Uterus (tissue), 4 donors: ENCODE measurements around the gene PPP4C. TPM values are rescaled to one million over a fixed set of nuclear protein-coding genes. Genes with fewer than 3 reads are reported as not detected.
A peak's percentile ranks its signal among the peaks of the same experiment; 100 is the strongest.

Source experiments
- DNase-seq, 2 donors: peaks; one replicate each; pipeline ENCODE4 v3.0.0-alpha.2; 2019 to 2020
- H3K27ac ChIP-seq, 2 donors: fragments of 200-600 bp; sonication (generic); 1 replicate in 1 of 2; 2 replicates in 1 of 2; pipeline ENCODE4 v1.5.1; 2016 to 2018
- H3K27me3 ChIP-seq, 2 donors: fragments of 200-600 bp; sonication (generic); one replicate each; pipeline ENCODE4 v1.5.1; 2018 to 2019; ENCODE audit warnings: control low read depth in 1 of 2
- H3K36me3 ChIP-seq, 2 donors: fragments of 200-600 bp; sonication (generic); one replicate each; pipeline ENCODE4 v1.5.1; 2019; ENCODE audit warnings: control low read depth in 1 of 2
- H3K4me1 ChIP-seq, 2 donors: fragments of 200-600 bp; sonication (generic); one replicate each; pipeline ENCODE4 v1.5.1; 2018 to 2019; ENCODE audit warnings: control low read depth in 1 of 2
- H3K4me3 ChIP-seq, 2 donors: fragments of 200-600 bp; sonication (generic); 1 replicate in 1 of 2; 2 replicates in 1 of 2; pipeline ENCODE4 v1.5.1; 2018 to 2019; ENCODE audit warnings: mild to moderate bottlenecking in 1 of 2
- H3K9me3 ChIP-seq, 2 donors: fragments of 200-600 bp; sonication (generic); one replicate each; pipeline ENCODE4 v1.5.1; 2019; ENCODE audit warnings: control low read depth in 1 of 2
- CTCF ChIP-seq, 4 experiments: fragments of 200-600 bp in 2 of 4; fragments of 450-650 bp in 2 of 4; sonication (generic) in 2 of 4; IDR thresholded peaks; one replicate each; pipeline ENCODE4 v1.5.1; 2016 to 2019; ENCODE audit warnings: antibody characterized with exemption in 4 of 4, mild to moderate bottlenecking in 2 of 4, moderate library complexity in 1 of 4
- POLR2A ChIP-seq, 2 donors: fragments of 450-650 bp; IDR thresholded peaks; one replicate each; pipeline ENCODE4 v1.6.1; 2016; ENCODE audit warnings: antibody characterized with exemption in 2 of 2, mild to moderate bottlenecking in 1 of 2, moderate library complexity in 1 of 2
- intact Hi-C: fragments of 100-400 bp; cut with DNase I; formaldehyde crosslinking; loops from one replicate; pipeline ENCODE4 v1.15.1; 2023; ENCODE audit warnings: low total_unique reads
- total RNA-seq, 4 donors: library from RNA; depleted of rRNA in 3 of 4; stranded (reverse); fragments of >200 nt in 3 of 4; gene quantifications; one replicate each; pipeline versions ENCODE4 v1.1.0 to v1.2.4, GENCODE V29; 2014 to 2023
- donor health status: DM: yes; HTN: yes; CAD: no.

The PPP4C gene
- total RNA-seq, 4 donors from 2014 or later: 15.6 to 78.5 (median 64.5) TPM

DNA sequence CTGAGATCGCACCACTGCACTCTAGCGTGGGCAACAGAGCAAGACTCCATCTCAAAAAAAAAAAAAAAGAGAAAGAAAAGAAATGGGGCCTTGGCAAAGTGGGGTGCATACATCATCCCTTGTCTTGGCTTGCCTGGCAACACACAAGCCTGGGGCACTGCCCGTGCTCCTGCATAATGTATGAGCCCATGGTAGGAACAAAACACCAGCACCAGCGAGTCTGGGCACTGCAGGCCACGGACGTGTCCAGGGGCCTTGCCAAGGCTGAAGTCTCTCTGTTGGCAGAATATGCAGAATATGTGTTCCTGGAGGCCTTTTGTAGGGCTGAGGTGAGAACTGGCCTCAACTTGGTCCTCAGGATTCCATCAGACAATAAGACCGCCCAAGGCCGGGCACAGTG lies 25.9 kb upstream of the PPP4C start:
- H3K27me3 ChIP-seq: no peaks in the 10 kb centered on the region
- H3K9me3 ChIP-seq: no peaks in the 10 kb centered on the region
- H3K36me3 ChIP-seq: no peaks in the 10 kb centered on the region
- intact Hi-C loops: no loop called here
- no peak overlapping the region for H3K27ac ChIP-seq
- DNase-seq: no peak
- peaks cover 0 to 6% of the 10 kb centered on the region in 2 donors for H3K4me1 ChIP-seq
- no peak overlapping the region for H3K4me3 ChIP-seq
- TF ChIP-seq POLR2A (IDR thresholded peaks at IDR 0.05): no peak

GRCh38 chr16:30051518-30051917 lies 24.3 kb upstream of the PPP4C start:
- no peak for TF ChIP-seq POLR2A (IDR thresholded peaks at IDR 0.05)
- TF ChIP-seq CTCF (IDR thresholded peaks at IDR 0.05): no peak
- H3K27ac ChIP-seq: no peak overlapping the region
- intact Hi-C loops: no loop called here

GRCh38 chr16:30052671-30053372 lies 23.0 kb upstream of the PPP4C start:
- Histone ChIP-seq H3K4me3 (peak overlapping the region; percentile 71 to 76), H3K4me1 (peaks cover 0 to 6% of the 10 kb centered on the region in 2 donors), H3K27ac (peak overlapping the region; percentile 39 to 54), H3K9me3 (no peaks in the 10 kb centered on the region), H3K27me3 (no peaks in the 10 kb centered on the region), H3K36me3 (no peaks in the 10 kb centered on the region)
- intact Hi-C loops: no loop called here
- peak in 1 of 2 donors; percentile 25 for TF ChIP-seq POLR2A (IDR thresholded peaks at IDR 0.05)
- no peak for TF ChIP-seq CTCF (IDR thresholded peaks at IDR 0.05)
- DNase-seq: peak; percentile 92 to 93

More at GRCh38 chr16:30051518-30051917, 24.3 kb upstream of the PPP4C start:
- no peak overlapping the region for H3K4me3 ChIP-seq
- peaks cover 0 to 6% of the 10 kb centered on the region in 2 donors for H3K4me1 ChIP-seq
- H3K36me3 ChIP-seq: no peaks in the 10 kb centered on the region
- H3K27me3 ChIP-seq: no peaks in the 10 kb centered on the region
- no peak for DNase-seq
- H3K9me3 ChIP-seq: no peaks in the 10 kb centered on the region

- H3K4me1 ChIP-seq: peaks cover 0 to 6% of the 10 kb centered on the region in 2 donors
- H3K9me3 ChIP-seq: no peaks in the 10 kb centered on the region
- peak overlapping the region in 1 of 2 donors; percentile 54 for H3K27ac ChIP-seq
- TF ChIP-seq POLR2A (IDR thresholded peaks at IDR 0.05) (no peak), CTCF (IDR thresholded peaks at IDR 0.05) (no peak)
- intact Hi-C loops: no loop called here
- DNase-seq: no peak
- H3K27me3 ChIP-seq: no peaks in the 10 kb centered on the region
- H3K4me3 ChIP-seq: peak overlapping the region; percentile 71 to 76
- H3K36me3 ChIP-seq: no peaks in the 10 kb centered on the region
Measured at GRCh38 chr16:30053376-30054015, 22.3 kb upstream of the PPP4C start.

GRCh38 chr16:30054451-30054850 lies 21.3 kb upstream of the PPP4C start:
- Histone ChIP-seq H3K27ac (no peak overlapping the region), H3K36me3 (no peaks in the 10 kb centered on the region), H3K4me3 (no peak overlapping the region), H3K4me1 (peaks cover 0 to 6% of the 10 kb centered on the region in 2 donors), H3K9me3 (no peaks in the 10 kb centered on the region), H3K27me3 (no peaks in the 10 kb centered on the region)
- intact Hi-C loops: no loop called here
- TF ChIP-seq CTCF (IDR thresholded peaks at IDR 0.05): no peak
- no peak for TF ChIP-seq POLR2A (IDR thresholded peaks at IDR 0.05)
- no peak for DNase-seq
